Measurements from ENCODE around the gene CT45A5. TPM values are rescaled to one million over a fixed set of nuclear protein-coding genes. Genes with fewer than 3 reads are reported as not detected.
"Not testable (repeated sequence)": the region's sequence is repeated elsewhere in the genome, so short reads cannot be mapped to it uniquely, and the experiment has no call there.

CT45A5 gene, protein sequence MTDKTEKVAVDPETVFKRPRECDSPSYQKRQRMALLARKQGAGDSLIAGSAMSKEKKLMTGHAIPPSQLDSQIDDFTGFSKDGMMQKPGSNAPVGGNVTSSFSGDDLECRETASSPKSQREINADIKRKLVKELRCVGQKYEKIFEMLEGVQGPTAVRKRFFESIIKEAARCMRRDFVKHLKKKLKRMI
- polyA plus RNA-seq (ENCODE audit: insufficient read length in 4 of 4): not detected

DNA sequence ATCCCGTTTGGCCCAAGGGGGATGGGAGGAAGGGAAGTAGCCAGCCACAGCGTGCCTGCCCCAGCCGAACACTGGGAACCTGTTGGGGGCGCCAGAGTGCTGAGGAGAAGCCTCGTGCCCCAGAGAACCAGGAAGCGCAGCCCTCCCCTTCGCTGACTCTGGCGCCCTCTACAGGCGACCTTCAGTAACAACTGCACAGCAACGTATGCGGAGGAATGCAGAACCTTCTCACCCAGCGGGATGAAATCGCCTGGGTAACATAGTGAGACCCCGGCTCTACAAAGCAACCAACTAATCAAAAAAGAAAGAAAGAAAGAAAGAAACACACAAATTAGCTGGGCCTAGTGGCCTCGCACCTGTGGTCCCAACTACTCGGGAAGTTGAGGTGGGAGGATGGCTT, at the start of gene CT45A5:
CT45A5 (minus strand) TSS at position 101 of the 400 bp plus-strand sequence. CDS start 3,774 bp downstream, outside the sequence.
- DNase-seq (ENCODE audit: low read depth in 4 of 4, low spot score in 3 of 4): not testable (repeated sequence)

GRCh38 chrX:135819912-135820311, 34.6 kb upstream of the CT45A5 start, which contains the start of gene CT45A2:
Gene CT45A2 (minus strand): TSS chrX:135820012. CDS start chrX:135816265, 3,747 bp downstream.
- DNase-seq (ENCODE audit: low read depth in 4 of 4, low spot score in 3 of 4): not testable (repeated sequence)

GRCh38 chrX:135802687-135803086, 17.4 kb upstream of the CT45A5 start, which contains the start of gene CT45A6:
Gene CT45A6 (minus strand): TSS chrX:135802787. CDS start chrX:135798993, 3,794 bp downstream.
- DNase-seq (ENCODE audit: low read depth in 4 of 4, low spot score in 3 of 4): not testable (repeated sequence)

GRCh38 chrX:135768091-135768490, 17.2 kb downstream of the CT45A5 start, which contains the start of gene CT45A3:
Gene CT45A3 (minus strand): TSS chrX:135768191. CDS start chrX:135764444, 3,747 bp downstream.
- DNase-seq (ENCODE audit: low read depth in 4 of 4, low spot score in 3 of 4): not testable (repeated sequence)

DNA sequence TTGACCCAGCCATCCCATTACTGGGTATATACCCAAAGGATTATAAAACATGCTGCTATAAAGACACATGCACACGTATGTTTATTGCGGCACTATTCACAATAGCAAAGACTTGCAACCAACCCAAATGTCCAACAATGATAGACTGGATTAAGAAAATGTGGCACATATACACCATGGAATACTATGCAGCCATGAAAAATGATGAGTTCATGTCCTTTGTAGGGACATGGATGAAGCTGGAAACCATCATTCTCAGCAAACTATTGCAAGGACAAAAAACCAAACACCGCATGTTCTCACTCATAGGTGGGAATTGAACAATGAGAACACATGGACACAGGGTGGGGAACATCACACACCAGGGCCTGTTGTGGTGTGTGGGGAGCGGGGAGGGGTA, 40.6 kb downstream of the CT45A5 start:
- DNase-seq (ENCODE audit: low read depth in 4 of 4, low spot score in 3 of 4): not testable (repeated sequence)

DNA sequence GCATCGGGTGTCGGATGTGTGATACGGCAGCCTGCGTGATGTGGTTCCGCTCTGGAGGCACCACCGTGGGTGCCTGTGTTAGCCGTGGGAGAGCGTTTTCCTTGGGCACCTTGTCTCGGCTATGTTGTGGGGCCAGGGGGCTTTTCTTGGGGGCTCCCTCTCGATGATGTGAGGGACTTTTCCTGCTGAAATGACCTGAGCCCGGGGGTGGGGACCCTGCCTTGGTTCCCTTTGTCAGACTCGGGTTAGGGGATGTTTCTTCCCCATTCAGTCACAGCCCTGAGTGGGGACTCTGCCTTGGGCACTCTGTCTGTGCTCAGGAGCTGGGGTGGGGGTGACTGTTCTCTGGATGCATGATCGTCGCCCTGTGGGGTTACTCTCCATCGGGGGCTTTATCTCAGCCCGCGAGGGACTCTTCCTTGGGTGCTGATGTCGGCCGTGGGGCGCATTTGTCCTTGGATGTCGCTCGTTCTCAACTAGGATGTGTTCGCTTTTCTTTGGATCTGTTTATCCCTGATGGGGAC, 44.0 kb downstream of the CT45A5 start:
- DNase-seq (ENCODE audit: low read depth in 4 of 4, low spot score in 3 of 4): no peak

DNA sequence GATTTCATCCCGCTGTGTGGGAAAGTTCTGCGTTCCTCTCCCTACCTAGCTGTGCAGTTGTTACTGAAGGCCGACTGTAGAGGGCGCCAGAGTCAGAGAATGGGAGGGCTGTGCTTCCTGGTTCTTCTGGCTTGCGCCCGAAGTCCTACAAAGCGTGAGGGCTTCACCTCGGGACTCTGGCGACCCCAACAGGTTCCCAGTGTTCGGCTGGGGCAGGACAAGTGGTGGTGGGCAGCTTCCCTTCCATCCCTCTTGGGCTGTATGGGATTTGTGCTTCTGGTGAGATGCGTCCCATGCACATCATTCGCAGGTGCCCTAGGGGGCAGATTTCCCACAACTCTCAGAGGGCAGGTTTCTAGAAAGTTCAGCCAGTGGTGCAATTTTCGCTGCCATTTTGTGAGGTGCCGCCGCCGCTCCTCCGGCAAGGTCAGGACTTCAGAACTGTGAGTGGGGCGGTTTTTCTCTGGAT, 44.6 kb downstream of the CT45A5 start:
- DNase-seq (ENCODE audit: low read depth in 4 of 4, low spot score in 3 of 4): peak in 1 of 4 donors; percentile 0

GRCh38 chrX:135737366-135738071, 47.8 kb downstream of the CT45A5 start:
- no peak for DNase-seq (ENCODE audit: low read depth in 4 of 4, low spot score in 3 of 4)

- DNase-seq (ENCODE audit: low read depth in 4 of 4, low spot score in 3 of 4): not testable (repeated sequence)
Measured at GRCh38 chrX:135734666-135735065, 50.6 kb downstream of the CT45A5 start.

Other genes starting within 250 kb of the CT45A5 start
- not detected for gene CT45A1, start 71.9 kb downstream of the CT45A5 start, polyA plus RNA-seq (ENCODE audit: insufficient read length in 4 of 4)
- gene CT45A3, start 17.3 kb downstream of the CT45A5 start, polyA plus RNA-seq (ENCODE audit: insufficient read length in 4 of 4): not detected
- not detected for gene CT45A6, start 17.3 kb upstream of the CT45A5 start, polyA plus RNA-seq (ENCODE audit: insufficient read length in 4 of 4)
- not detected for gene CT45A2, start 34.5 kb upstream of the CT45A5 start, polyA plus RNA-seq (ENCODE audit: insufficient read length in 4 of 4)
- under 1 TPM in 1 of 4 donors, not detected in 3; 0.12 TPM for gene CT45A7, start 51.8 kb upstream of the CT45A5 start, polyA plus RNA-seq (ENCODE audit: insufficient read length in 4 of 4)
- not detected for gene CT45A8, start 69.0 kb upstream of the CT45A5 start, polyA plus RNA-seq (ENCODE audit: insufficient read length in 4 of 4)
- not detected for gene CT45A9, start 86.3 kb upstream of the CT45A5 start, polyA plus RNA-seq (ENCODE audit: insufficient read length in 4 of 4)
- gene CT45A10, start 107.9 kb upstream of the CT45A5 start, polyA plus RNA-seq (ENCODE audit: insufficient read length in 4 of 4): not detected
- not detected for gene SAGE1, start 108.2 kb upstream of the CT45A5 start, polyA plus RNA-seq (ENCODE audit: insufficient read length in 4 of 4)
- gene MMGT1, start 188.5 kb upstream of the CT45A5 start, polyA plus RNA-seq (ENCODE audit: insufficient read length in 4 of 4): 10 to 100 TPM; 27.0 to 34.3 (median 32.8) TPM
- 10 to 100 TPM; 14.6 to 21.4 (median 18.1) TPM for gene SLC9A6, start 199.9 kb upstream of the CT45A5 start, polyA plus RNA-seq (ENCODE audit: insufficient read length in 4 of 4)